Naive thymus-derived CD8-positive, alpha-beta T cell (primary cell): ENCODE data around the gene BTBD9. TPM values are rescaled to one million over a fixed set of nuclear protein-coding genes. Genes with fewer than 3 reads are reported as not detected.

Experiments
- ATAC-seq, 2 donors: fragments of 150-1000 bp; cut with Tn5 transposase in 1 of 2; sonication (Bioruptor Pico), chemical (Tn5 transposase) in 1 of 2; 1 replicate in 1 of 2; 2 replicates in 1 of 2; pipeline ENCODE4 v1.10.0; 2021; ENCODE audit warnings: mild to moderate bottlenecking in 2 of 2, moderate library complexity in 2 of 2
- POLR2A ChIA-PET: fragments of 350-600 bp; sonication (Branson Sonifier 250); formaldehyde crosslinking; loops from one replicate; lab custom pipeline; 2021; ENCODE audit warnings: antibody characterized with exemption; lab: Charles Lee
- DNase-seq, 10 donors: peaks; one replicate each; pipeline versions ENCODE4 v3.0.0 to v3.0.0-alpha.2; 2020 to 2022
- H3K27ac Mint-ChIP-seq, 10 donors: one replicate each; pipeline ENCODE4 v1.8.0; 2020 to 2022; ENCODE audit warnings: mild to moderate bottlenecking in 10 of 10, mixed read lengths in 10 of 10, moderate library complexity in 4 of 10, inconsistent platforms in 1 of 10
- H3K27me3 Mint-ChIP-seq, 5 donors: one replicate each; pipeline ENCODE4 v1.8.0; 2021 to 2022; ENCODE audit warnings: mixed read lengths in 5 of 5
- H3K36me3 Mint-ChIP-seq, 3 donors: one replicate each; pipeline ENCODE4 v1.8.0; 2020 to 2022; ENCODE audit warnings: mixed read lengths in 3 of 3, mild to moderate bottlenecking in 2 of 3, inconsistent platforms in 1 of 3
- H3K4me1 Mint-ChIP-seq, 4 donors: one replicate each; pipeline ENCODE4 v1.8.0; 2021 to 2022; ENCODE audit warnings: mixed read lengths in 4 of 4
- H3K4me3 Mint-ChIP-seq, 10 donors: one replicate each; pipeline ENCODE4 v1.8.0; 2020 to 2022; ENCODE audit warnings: mild to moderate bottlenecking in 10 of 10, mixed read lengths in 10 of 10, moderate library complexity in 6 of 10, inconsistent platforms in 1 of 10
- H3K9me3 Mint-ChIP-seq, 9 donors: one replicate each; pipeline ENCODE4 v1.8.0; 2020 to 2022; ENCODE audit warnings: mixed read lengths in 9 of 9, mild to moderate bottlenecking in 3 of 9, inconsistent platforms in 1 of 9, moderate library complexity in 1 of 9
- polyA plus RNA-seq, 3 donors: library from polyadenylated mRNA; unstranded; fragments of 300-500 nt; fragmentation: Illumina TruSeq; gene quantifications; one replicate each; pipeline ENCODE4 v1.2.3, GENCODE V29; 2021
- total RNA-seq, 8 experiments: library from RNA in 2 of 8; stranded (reverse) in 2 of 8; gene quantifications; one replicate each; pipeline ENCODE4 v1.2.3 and lab custom pipeline; 2021 to 2026

BTBD9 gene
- total and polyA plus RNA-seq, 5 experiments from 2014 or later: 9.3 to 32.2 (median 10.6) TPM

DNA sequence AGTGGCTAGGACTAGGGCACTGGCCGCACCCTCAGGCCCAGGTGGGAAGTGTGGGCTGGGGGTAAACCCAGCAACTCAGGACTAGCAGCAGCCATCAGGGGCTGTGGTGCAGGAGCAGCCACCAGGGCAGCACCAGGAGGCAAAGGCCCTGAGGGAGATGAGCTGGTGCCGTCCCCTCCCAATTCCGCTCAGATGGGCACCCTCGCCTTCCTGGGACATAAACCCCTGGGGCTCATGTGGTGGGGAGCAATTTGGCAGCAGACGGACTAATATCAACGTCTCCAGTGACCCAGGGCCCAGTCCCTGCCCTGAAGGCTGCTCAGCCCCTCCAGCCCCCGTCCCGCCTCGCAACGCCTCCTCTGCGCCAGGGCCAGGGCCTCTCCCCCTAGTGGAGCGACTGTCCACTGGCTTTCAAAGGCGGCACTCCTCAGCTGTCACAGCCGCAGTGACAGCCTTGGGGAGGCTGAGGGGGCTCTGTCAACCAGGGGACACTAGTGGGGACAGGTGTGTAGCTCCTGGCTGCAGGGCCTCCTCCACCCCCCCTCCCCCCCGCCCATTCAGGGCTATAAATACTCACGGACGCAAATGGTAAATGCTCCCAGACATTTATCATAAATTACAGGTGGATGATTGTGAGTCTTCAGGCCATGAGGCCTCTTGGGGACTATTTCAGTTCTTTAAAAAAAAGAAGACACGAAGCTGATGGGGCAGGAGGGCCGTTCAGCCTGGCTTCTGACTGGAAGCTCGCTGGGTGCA is 470.3 kb downstream of the BTBD9 start:
- H3K4me3 Mint-ChIP-seq: no peak overlapping the region
- no peak for ATAC-seq
- POLR2A ChIA-PET: no interaction called here
- peak overlapping the region in 3 of 10 donors; percentile 15 to 82 (median 63) for H3K27ac Mint-ChIP-seq
- no peaks in the 10 kb centered on the region for H3K27me3 Mint-ChIP-seq
- peaks cover 0 to 8% (median 5%) of the 10 kb centered on the region in 4 donors for H3K4me1 Mint-ChIP-seq
- H3K36me3 Mint-ChIP-seq: peaks cover 0 to 15% (median under 1%) of the 10 kb centered on the region in 3 donors
- no peak for DNase-seq
- no peaks in the 10 kb centered on the region for H3K9me3 Mint-ChIP-seq

DNA sequence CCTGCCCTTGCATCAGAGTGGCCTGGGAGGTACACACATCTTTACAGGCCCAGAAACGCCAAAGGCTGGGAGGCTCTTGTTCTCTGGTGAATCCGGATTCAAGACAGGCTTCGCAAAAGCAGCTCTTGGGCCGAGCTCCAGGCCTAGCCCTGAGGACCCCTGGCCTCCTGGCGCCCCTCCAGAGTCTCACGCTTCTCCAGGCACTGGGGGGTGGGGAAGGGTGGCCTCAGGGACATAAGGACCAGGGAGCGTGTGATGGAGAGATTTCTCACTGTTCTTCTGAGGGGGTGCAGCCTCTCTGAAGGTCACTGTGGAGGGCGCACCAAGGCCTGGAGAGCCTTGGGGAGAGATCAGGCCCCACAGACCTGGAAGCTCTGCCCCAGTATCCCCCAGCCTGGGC is 471.0 kb downstream of the BTBD9 start:
- POLR2A ChIA-PET: no interaction called here
- Mint-ChIP-seq H3K36me3 (peaks cover 0 to 9% (median 0%) of the 10 kb centered on the region in 3 donors), H3K4me1 (peaks cover 0 to 8% (median 5%) of the 10 kb centered on the region in 4 donors), H3K9me3 (no peaks in the 10 kb centered on the region), H3K27me3 (no peaks in the 10 kb centered on the region), H3K4me3 (no peak overlapping the region), H3K27ac (no peak overlapping the region)
- DNase-seq (no peak), ATAC-seq (no peak)

DNA sequence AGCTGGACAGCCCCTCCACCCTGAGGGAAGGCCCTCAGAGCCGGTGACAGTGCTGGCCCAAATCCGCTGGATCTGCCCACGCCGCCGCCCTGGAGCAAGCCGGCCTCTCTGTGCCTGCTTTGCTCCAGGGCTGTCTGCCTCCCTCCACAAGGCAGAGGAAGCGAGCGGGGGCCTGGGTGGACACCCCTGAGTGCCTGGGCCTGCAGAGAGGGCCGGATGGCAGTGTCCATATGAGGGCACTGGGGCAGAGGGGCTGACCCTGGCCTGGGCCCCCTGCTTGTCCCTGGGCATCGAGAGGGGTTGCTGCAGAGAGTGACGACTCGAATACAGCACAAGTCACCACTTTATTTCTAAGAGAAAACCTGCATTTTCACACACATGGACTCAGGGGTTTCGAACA is 471.6 kb downstream of the BTBD9 start:
- H3K27me3 Mint-ChIP-seq: no peaks in the 10 kb centered on the region
- DNase-seq: no peak
- no peaks in the 10 kb centered on the region for H3K9me3 Mint-ChIP-seq
- POLR2A ChIA-PET: no interaction called here
- peaks cover 0 to 3% (median 0%) of the 10 kb centered on the region in 3 donors for H3K36me3 Mint-ChIP-seq
- peak overlapping the region in 1 of 10 donors; percentile 76 for H3K27ac Mint-ChIP-seq
- no peak overlapping the region for H3K4me3 Mint-ChIP-seq
- peaks cover 0 to 6% (median 1%) of the 10 kb centered on the region in 4 donors for H3K4me1 Mint-ChIP-seq
- no peak for ATAC-seq

DNA sequence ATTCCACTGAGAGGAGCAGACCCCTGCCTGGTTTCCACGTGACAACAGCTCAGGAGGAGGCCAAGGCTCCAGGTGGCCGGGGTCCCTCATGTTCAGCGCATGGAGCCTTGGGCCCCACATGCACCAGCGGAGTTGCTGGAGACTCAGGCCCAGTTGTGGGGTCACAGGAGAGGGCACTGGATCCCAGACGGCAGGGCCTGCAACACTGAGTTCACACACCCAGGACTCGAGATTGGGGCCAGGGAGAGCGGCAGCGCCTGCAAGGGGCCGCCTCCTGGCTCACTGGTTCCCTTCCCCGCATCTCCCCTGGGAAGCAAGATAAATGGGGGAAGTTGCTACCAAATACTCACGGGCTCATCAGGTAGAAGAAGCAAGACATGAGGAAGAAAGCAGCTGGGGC is 472.1 kb downstream of the BTBD9 start:
- peaks cover 0 to 6% (median 1%) of the 10 kb centered on the region in 4 donors for H3K4me1 Mint-ChIP-seq
- H3K27me3 Mint-ChIP-seq: no peaks in the 10 kb centered on the region
- no peak overlapping the region for H3K4me3 Mint-ChIP-seq
- POLR2A ChIA-PET: no interaction called here
- H3K27ac Mint-ChIP-seq: peak overlapping the region in 3 of 10 donors; percentile 7 to 76 (median 12)
- no peaks in the 10 kb centered on the region for H3K9me3 Mint-ChIP-seq
- DNase-seq (no peak), ATAC-seq (no peak)
- peaks cover 0 to 2% (median 0%) of the 10 kb centered on the region in 3 donors for H3K36me3 Mint-ChIP-seq

DNA sequence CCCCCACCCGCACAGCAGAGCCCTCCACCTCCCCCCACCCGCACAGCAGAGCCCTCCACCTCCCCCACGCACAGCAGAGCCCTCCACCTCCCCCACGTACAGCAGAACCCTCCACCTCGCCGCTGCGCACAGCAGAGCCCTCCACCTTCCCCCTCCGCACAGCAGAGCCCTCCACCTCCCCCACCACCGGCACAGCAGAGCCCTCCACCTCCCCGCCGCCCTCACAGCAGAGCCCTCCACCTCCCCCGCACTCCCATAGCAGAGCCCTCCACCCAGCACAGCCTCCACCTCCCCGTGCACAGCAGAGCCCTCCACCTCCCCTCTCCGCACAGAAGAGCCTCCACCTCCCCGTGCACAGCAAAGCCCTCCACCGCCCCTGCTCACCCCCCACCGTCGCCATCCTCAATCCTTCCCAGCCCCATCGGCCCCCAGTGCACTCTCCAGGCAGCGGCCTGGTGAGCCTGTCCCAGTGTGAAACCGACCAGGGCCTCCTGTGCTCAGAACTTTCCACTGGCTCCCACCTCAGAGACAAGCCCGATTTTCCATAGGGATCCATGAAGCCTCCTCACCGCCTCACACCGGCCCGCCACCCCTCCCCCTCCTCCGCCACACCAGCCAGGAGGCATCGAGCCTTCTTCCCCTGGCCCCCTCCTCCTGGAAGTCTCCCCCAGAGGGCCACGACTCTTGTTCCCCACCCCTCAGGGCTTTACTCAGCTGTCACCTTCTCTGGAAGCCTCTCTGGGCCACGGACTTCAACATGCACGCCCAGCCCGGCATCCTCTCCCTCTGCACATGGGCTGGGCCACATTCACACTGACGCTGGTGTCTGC is 473.1 kb downstream of the BTBD9 start:
- Mint-ChIP-seq H3K27ac (peak overlapping the region in 1 of 10 donors; percentile 76), H3K4me1 (peaks cover 0 to 6% (median under 1%) of the 10 kb centered on the region in 4 donors), H3K36me3 (peaks cover 0 to 2% (median 0%) of the 10 kb centered on the region in 3 donors), H3K4me3 (no peak overlapping the region), H3K27me3 (no peaks in the 10 kb centered on the region), H3K9me3 (no peaks in the 10 kb centered on the region)
- POLR2A ChIA-PET: no interaction called here
- DNase-seq: no peak
- ATAC-seq: no peak

DNA sequence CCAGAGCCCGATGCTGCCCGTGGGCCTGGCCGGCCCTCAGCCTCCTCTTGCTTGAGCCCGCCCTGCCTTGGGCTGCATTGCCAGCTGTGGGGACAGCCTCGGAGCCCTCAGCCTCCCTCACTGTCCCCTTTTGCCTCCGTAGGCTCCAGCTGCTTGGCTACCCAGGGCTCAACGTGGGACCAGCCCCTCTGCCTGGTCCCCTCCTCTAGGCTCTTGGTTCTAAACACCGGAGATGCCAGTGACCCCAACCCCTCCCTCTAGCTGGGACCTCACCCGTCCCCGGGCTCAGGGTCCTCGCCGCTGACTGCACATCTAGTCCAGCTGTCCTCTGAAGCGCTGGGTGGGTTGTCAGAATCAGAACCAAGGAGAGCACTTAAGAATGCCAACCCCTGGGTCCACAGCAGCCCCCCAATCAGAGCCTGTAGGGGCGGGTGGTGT is 475.0 kb downstream of the BTBD9 start:
- H3K36me3 Mint-ChIP-seq: peaks cover 4 to 8% (median 5%) of the 10 kb centered on the region in 3 donors
- ATAC-seq (no peak), DNase-seq (no peak)
- H3K27ac Mint-ChIP-seq: no peak overlapping the region
- no peak overlapping the region for H3K4me3 Mint-ChIP-seq
- H3K27me3 Mint-ChIP-seq: no peaks in the 10 kb centered on the region
- POLR2A ChIA-PET: no interaction called here
- H3K9me3 Mint-ChIP-seq: peaks cover 0 to 1% (median 0%) of the 10 kb centered on the region in 9 donors
- H3K4me1 Mint-ChIP-seq: peaks cover 0 to 4% (median 1%) of the 10 kb centered on the region in 4 donors

DNA sequence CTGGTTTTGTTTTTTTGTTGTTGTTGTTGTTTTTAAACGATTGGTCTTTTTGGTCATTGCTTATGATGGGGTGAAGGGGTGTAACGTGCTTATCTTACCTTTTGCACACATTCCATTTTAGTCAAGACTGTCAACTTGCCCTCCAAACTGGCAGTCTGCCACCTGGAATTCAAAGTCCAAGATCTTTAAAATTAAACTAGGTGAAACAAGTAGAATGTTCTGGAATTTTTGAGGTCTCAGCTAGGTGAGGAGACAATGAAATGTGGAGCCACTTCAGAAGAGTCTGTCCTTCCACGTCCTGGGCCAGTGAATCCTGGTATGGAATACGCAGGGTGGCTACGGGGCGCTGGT is 475.6 kb downstream of the BTBD9 start:
- Mint-ChIP-seq H3K27me3 (no peaks in the 10 kb centered on the region), H3K4me3 (no peak overlapping the region), H3K9me3 (peaks cover 0 to 3% (median 1%) of the 10 kb centered on the region in 9 donors), H3K27ac (no peak overlapping the region), H3K36me3 (peaks cover 5 to 8% (median 6%) of the 10 kb centered on the region in 3 donors), H3K4me1 (peaks cover 0 to 4% (median 1%) of the 10 kb centered on the region in 4 donors)
- ATAC-seq (no peak), DNase-seq (no peak)
- POLR2A ChIA-PET: no interaction called here

DNA sequence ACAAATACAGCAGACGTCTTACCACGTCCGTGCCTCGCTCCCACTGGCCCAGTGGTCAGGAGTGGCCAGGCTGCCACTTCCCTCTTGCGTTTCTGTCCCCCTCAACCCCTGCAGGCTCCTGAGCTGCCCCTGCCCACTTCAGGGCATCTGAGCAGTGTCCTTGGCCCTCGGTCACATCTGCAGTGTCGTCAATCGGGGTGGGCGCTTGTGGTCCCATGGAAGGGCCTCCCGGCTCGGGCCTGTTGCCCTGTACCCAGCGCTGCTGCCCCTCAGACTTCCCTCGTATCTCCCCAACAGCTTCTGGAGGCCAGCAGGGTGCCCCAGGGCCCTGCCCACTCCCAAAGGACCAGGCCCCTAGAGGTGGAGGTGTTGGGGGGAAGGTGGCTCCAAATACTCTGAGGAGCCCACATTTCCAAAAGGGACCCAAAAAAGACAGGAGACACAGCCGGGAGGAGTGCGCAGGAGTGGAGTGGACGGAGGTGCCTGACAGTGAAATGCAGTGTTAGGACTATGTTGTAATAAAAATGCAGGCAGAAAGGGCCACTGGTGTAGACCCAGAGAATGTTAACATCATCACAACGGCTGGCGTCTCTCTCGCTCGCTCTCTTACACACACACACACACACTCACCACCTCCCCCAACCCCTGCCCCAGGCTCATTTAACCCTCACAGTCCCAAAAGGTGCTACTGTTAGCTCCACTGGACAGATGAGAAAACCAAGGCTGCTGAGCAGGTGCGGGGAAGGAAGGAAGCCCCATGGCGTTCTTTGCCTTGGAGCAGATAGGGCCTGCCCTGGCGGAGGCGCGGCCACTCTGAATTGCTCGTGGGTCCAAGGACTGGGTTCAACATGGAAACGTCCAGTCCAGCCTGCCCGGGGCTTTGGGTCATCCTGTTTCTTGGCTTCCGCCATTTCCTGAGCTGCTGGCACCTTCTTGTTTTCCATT is 476.3 kb downstream of the BTBD9 start:
- H3K9me3 Mint-ChIP-seq: peaks cover 0 to 8% (median 3%) of the 10 kb centered on the region in 9 donors
- H3K27me3 Mint-ChIP-seq: no peaks in the 10 kb centered on the region
- peak overlapping the region in 2 of 10 donors; percentile 20 to 73 for H3K27ac Mint-ChIP-seq
- POLR2A ChIA-PET: no interaction called here
- DNase-seq: no peak
- H3K36me3 Mint-ChIP-seq: peaks cover 8 to 12% (median 12%) of the 10 kb centered on the region in 3 donors
- no peak overlapping the region for H3K4me3 Mint-ChIP-seq
- ATAC-seq: no peak
- peaks cover 0 to 7% (median 2%) of the 10 kb centered on the region in 4 donors for H3K4me1 Mint-ChIP-seq

DNA sequence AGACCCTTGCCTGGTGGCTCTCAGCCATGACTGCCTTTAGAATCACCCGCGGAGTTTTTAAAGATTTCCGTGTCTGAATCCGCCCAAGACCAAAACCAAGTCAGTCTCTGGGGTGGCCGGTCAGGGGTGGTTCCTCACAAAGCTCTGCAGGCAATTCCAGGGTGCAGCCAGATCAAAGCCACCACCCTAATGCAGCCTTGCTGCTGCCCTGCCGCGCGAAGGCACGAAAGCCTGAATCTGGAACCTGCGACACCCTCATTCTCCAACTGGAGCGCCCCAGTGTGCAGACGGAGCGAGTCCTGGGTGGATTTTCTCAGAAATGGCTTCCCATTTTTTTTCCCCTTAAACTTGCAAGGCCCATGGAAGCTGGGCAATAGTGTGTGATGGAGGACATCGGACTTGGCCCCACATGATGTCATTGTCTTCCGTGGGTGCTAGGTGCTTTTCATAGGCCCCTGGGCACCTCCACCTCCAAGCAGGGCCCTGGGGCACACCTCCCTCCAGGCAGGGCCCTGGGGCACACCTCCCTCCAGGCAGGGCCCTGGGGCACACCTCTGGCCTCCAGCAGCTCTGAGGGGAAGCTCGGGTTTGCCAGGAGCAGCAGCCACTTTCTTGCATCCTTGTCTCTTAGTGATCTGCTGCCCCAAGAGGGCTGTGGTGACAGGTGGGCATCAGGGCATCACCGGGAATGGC is 477.1 kb downstream of the BTBD9 start:
- DNase-seq (no peak), ATAC-seq (no peak)
- Mint-ChIP-seq H3K27ac (no peak overlapping the region), H3K9me3 (peaks cover 0 to 16% (median 5%) of the 10 kb centered on the region in 9 donors), H3K27me3 (no peaks in the 10 kb centered on the region), H3K4me1 (peaks cover 0 to 7% (median 2%) of the 10 kb centered on the region in 4 donors), H3K4me3 (no peak overlapping the region), H3K36me3 (peaks cover 12 to 13% (median 12%) of the 10 kb centered on the region in 3 donors)
- POLR2A ChIA-PET: no interaction called here

DNA sequence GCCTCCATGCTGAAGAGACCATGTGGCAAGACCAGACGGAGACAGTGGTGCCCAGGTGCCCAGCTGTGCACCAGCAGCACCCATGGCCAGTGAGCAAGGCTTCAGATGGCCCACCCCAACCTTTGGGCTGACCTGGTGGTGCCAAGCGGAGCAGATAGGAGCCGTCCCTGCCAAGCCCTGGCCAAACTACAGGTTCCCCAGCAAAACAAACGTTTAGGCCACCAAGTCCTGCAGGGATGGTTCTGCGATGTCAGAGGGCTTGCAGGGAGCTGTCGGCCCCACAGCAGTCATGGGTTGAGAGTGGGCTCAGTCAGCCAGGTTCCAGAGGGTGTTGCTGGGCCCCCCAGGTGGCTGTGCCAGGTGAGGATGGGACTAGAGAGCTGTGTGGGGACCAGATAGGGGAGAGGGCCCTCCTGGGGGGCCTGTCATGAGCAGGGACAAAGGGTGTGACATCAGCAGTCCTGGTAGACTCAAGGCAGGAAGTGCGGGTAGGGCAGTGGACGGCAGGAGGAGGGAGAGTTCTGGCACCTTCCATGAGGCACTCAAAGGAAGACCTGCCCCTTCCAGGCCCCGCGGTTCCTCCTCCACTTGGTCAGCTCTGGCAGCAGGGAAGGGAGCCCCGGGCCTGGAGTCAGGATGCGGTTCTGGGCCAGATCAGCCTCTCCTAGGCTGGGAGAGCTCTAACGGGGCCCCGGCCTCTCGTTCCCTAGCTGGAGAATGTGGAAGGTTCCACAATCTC is 477.8 kb downstream of the BTBD9 start:
- H3K27ac Mint-ChIP-seq: peak overlapping the region in 1 of 10 donors; percentile 17

DNA sequence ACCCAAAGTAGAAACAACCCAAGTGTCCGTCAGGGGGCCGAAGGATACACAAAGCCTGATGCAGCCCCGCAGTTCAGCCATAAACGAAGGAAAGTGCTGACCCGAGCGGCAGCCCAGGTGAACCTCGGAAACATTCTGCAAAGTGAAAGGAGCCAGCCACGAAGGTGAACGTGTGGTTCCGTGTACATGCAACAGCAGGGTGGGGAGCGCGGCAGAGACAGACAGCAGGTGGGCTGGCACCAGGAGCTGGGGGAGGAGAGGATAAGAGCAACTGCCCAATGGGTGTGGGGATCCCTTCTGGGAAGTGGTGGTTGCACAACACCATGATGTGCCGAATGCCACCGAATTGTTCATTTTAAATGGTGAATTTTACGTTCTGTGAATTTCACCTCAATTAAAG is 478.4 kb downstream of the BTBD9 start:
- POLR2A ChIA-PET: no interaction called here
- peaks cover 0 to 7% (median 1%) of the 10 kb centered on the region in 4 donors for H3K4me1 Mint-ChIP-seq
- peaks cover 0 to 16% (median 5%) of the 10 kb centered on the region in 9 donors for H3K9me3 Mint-ChIP-seq
- H3K27ac Mint-ChIP-seq: peak overlapping the region in 4 of 10 donors; percentile 17 to 94 (median 50)
- DNase-seq (no peak), ATAC-seq (no peak)
- no peaks in the 10 kb centered on the region for H3K27me3 Mint-ChIP-seq
- peak overlapping the region in 1 of 10 donors; percentile 37 for H3K4me3 Mint-ChIP-seq
- H3K36me3 Mint-ChIP-seq: peaks cover 12 to 13% (median 13%) of the 10 kb centered on the region in 3 donors

More for the DNA sequence above, 477.8 kb downstream of the BTBD9 start:
- peaks cover 0 to 16% (median 5%) of the 10 kb centered on the region in 9 donors for H3K9me3 Mint-ChIP-seq
- DNase-seq: no peak
- peaks cover 0 to 7% (median 1%) of the 10 kb centered on the region in 4 donors for H3K4me1 Mint-ChIP-seq
- H3K36me3 Mint-ChIP-seq: peaks cover 12 to 13% (median 13%) of the 10 kb centered on the region in 3 donors
- POLR2A ChIA-PET: no interaction called here
- peak overlapping the region in 1 of 10 donors; percentile 37 for H3K4me3 Mint-ChIP-seq
- no peaks in the 10 kb centered on the region for H3K27me3 Mint-ChIP-seq
- ATAC-seq: no peak
